Measurements from ENCODE around the gene ACE.

- TF ChIP-seq GLI4 (tag by site-specific recombination; IDR thresholded peaks at IDR 0.05) (no peak), ZNF112 (tag by site-specific recombination; IDR thresholded peaks at IDR 0.05) (no peak), ZNF677 (tag by site-specific recombination; IDR thresholded peaks at IDR 0.05) (no peak), KLF10 (tag by site-specific recombination; IDR thresholded peaks at IDR 0.05) (no peak), ZNF423 (tag by site-specific recombination; IDR thresholded peaks at IDR 0.05) (no peak), CTCF (tag by site-specific recombination; IDR thresholded peaks at IDR 0.05) (no peak), ZNF157 (tag by site-specific recombination; IDR thresholded peaks at IDR 0.05) (no peak), ZBTB8A (tag by site-specific recombination; IDR thresholded peaks at IDR 0.05) (no peak), ELK4 (IDR thresholded peaks at IDR 0.05; ENCODE audit: borderline replicate concordance, low read depth, low read length) (no peak), ZNF292 (tag by site-specific recombination; IDR thresholded peaks at IDR 0.05; ENCODE audit: borderline replicate concordance, low read depth) (no peak), ZNF623 (tag by site-specific recombination; IDR thresholded peaks at IDR 0.05) (no peak), ZFP3 (tag by site-specific recombination; IDR thresholded peaks at IDR 0.05; ENCODE audit: low read depth) (no peak), KLF7 (tag by site-specific recombination; IDR thresholded peaks at IDR 0.05; ENCODE audit: borderline replicate concordance) (no peak)
Observed at GRCh38 chr17:63437287-63438091, 39.4 kb upstream of the ACE start.

All from HEK293 (cell line).